Peyer's patch (tissue), 4 donors: ENCODE measurements around the gene SULF2. TPM values are rescaled to one million over a fixed set of nuclear protein-coding genes. Genes with fewer than 3 reads are reported as not detected.

Source experiments
- DNase-seq, 3 donors: peaks; one replicate each; pipeline ENCODE4 v3.0.0-alpha.2; 2017 to 2019
- H3K27ac ChIP-seq, 4 donors: fragments of 200-600 bp; sonication (generic); one replicate each; pipeline ENCODE4 v1.5.1; 2016 to 2019
- H3K27me3 ChIP-seq, 2 donors: fragments of 200-600 bp; sonication (generic); one replicate each; pipeline ENCODE4 v1.5.1; 2019
- H3K36me3 ChIP-seq, 3 donors: fragments of 200-600 bp; sonication (generic); one replicate each; pipeline ENCODE4 v1.5.1; 2016 to 2019
- H3K4me1 ChIP-seq, 4 donors: fragments of 200-600 bp; sonication (generic); one replicate each; pipeline ENCODE4 v1.5.1; 2016 to 2019
- H3K4me3 ChIP-seq, 4 donors: fragments of 200-600 bp; sonication (generic); 1 replicate in 3 of 4; 2 replicates in 1 of 4; pipeline ENCODE4 v1.5.1; 2016 to 2019; ENCODE audit warnings: mild to moderate bottlenecking in 1 of 4
- H3K9me3 ChIP-seq, 4 donors: fragments of 200-600 bp; sonication (generic); one replicate each; pipeline ENCODE4 v1.5.1; 2016 to 2019; ENCODE audit warnings: mild to moderate bottlenecking in 1 of 4
- CTCF ChIP-seq, 6 experiments: fragments of 450-650 bp in 4 of 6; fragments of 200-600 bp in 2 of 6; sonication (generic) in 1 of 6; IDR thresholded peaks; one replicate each; pipeline ENCODE4 v1.5.1; 2017 to 2019; ENCODE audit warnings: antibody characterized with exemption in 6 of 6, mild to moderate bottlenecking in 3 of 6, moderate library complexity in 1 of 6
- POLR2A ChIP-seq, 2 donors: fragments of 450-650 bp; IDR thresholded peaks; one replicate each; pipeline ENCODE4 v1.5.1; 2017; ENCODE audit warnings: antibody characterized with exemption in 2 of 2, mild to moderate bottlenecking in 2 of 2, moderate library complexity in 2 of 2
- total RNA-seq, 4 donors: library from RNA; depleted of rRNA; stranded (reverse); fragments of >200 nt; gene quantifications; one replicate each; pipeline ENCODE4 v1.1.0, GENCODE V29; 2016

SULF2 gene
- total RNA-seq, 4 donors from 2014 or later: 32.4 to 168 (median 52.5) TPM

- H3K4me3 ChIP-seq: no peak overlapping the region
- no peak for TF ChIP-seq CTCF (IDR thresholded peaks at IDR 0.05)
- TF ChIP-seq POLR2A (IDR thresholded peaks at IDR 0.05): no peak
- H3K27ac ChIP-seq: no peak overlapping the region
- H3K4me1 ChIP-seq: no peaks in the 10 kb centered on the region
- no peaks in the 10 kb centered on the region for H3K9me3 ChIP-seq
- DNase-seq: no peak
- no peaks in the 10 kb centered on the region for H3K27me3 ChIP-seq
- H3K36me3 ChIP-seq: peaks cover 0 to 5% (median 0%) of the 10 kb centered on the region in 3 donors
Observed at GRCh38 chr20:47760686-47761481, 24.4 kb downstream of the SULF2 start.

GRCh38 chr20:47758517-47759450 is 26.5 kb downstream of the SULF2 start:
- no peak for DNase-seq
- Histone ChIP-seq H3K9me3 (no peaks in the 10 kb centered on the region), H3K4me1 (no peaks in the 10 kb centered on the region), H3K27me3 (no peaks in the 10 kb centered on the region), H3K4me3 (no peak overlapping the region), H3K36me3 (peaks cover 0 to 5% (median 0%) of the 10 kb centered on the region in 3 donors), H3K27ac (no peak overlapping the region)
- TF ChIP-seq POLR2A (IDR thresholded peaks at IDR 0.05) (no peak), CTCF (IDR thresholded peaks at IDR 0.05) (no peak)

GRCh38 chr20:47757145-47758035 is 27.9 kb downstream of the SULF2 start:
- Histone ChIP-seq H3K4me1 (no peaks in the 10 kb centered on the region), H3K27ac (no peak overlapping the region), H3K27me3 (no peaks in the 10 kb centered on the region), H3K36me3 (peaks cover 0 to 5% (median 0%) of the 10 kb centered on the region in 3 donors), H3K4me3 (no peak overlapping the region), H3K9me3 (no peaks in the 10 kb centered on the region)
- TF ChIP-seq CTCF (IDR thresholded peaks at IDR 0.05) (no peak), POLR2A (IDR thresholded peaks at IDR 0.05) (no peak)
- no peak for DNase-seq

- H3K9me3 ChIP-seq: no peaks in the 10 kb centered on the region
- H3K36me3 ChIP-seq: peaks cover 0 to 5% (median 0%) of the 10 kb centered on the region in 3 donors
- H3K27me3 ChIP-seq: no peaks in the 10 kb centered on the region
- no peak for TF ChIP-seq CTCF (IDR thresholded peaks at IDR 0.05)
- TF ChIP-seq POLR2A (IDR thresholded peaks at IDR 0.05): no peak
- H3K4me1 ChIP-seq: no peaks in the 10 kb centered on the region
- no peak overlapping the region for H3K27ac ChIP-seq
- no peak overlapping the region for H3K4me3 ChIP-seq
- no peak for DNase-seq
Observed at GRCh38 chr20:47754946-47755652, 30.2 kb downstream of the SULF2 start.

GRCh38 chr20:47754388-47754715 is 30.9 kb downstream of the SULF2 start:
- H3K27me3 ChIP-seq: no peaks in the 10 kb centered on the region
- peaks cover 0 to 5% (median 0%) of the 10 kb centered on the region in 3 donors for H3K36me3 ChIP-seq
- DNase-seq: no peak
- H3K4me1 ChIP-seq: no peaks in the 10 kb centered on the region
- no peaks in the 10 kb centered on the region for H3K9me3 ChIP-seq
- H3K27ac ChIP-seq: no peak overlapping the region
- TF ChIP-seq POLR2A (IDR thresholded peaks at IDR 0.05) (no peak), CTCF (IDR thresholded peaks at IDR 0.05) (no peak)
- H3K4me3 ChIP-seq: no peak overlapping the region
